GM19099 (cell line): ENCODE data around the gene PEX11A.

ENCODE experiments used
- POLR2A ChIP-seq: IDR thresholded peaks from 3 replicates; pipeline ENCODE4 v1.6.1; 2011; ENCODE audit warnings: low read depth; ENCODE audit not compliant: insufficient read length; ENCODE audit errors: extremely low read depth

PEX11A gene

GRCh38 chr15:89690276-89691218 lies at the start of gene PEX11A, which contains the start of gene WDR93:
TSS of gene PEX11A (minus strand) at chr15:89690754. CDS start at chr15:89690632, 122 bp downstream.
TSS of gene WDR93 (plus strand) at chr15:89690811. CDS start at chr15:89701747, 10,936 bp downstream.
- no peak for TF ChIP-seq POLR2A

- no peak for TF ChIP-seq POLR2A
Measured at GRCh38 chr15:89740137-89740536, 49.6 kb upstream of the PEX11A start.

GRCh38 chr15:89735773-89736172 lies 45.2 kb upstream of the PEX11A start:
- TF ChIP-seq POLR2A = no peak

GRCh38 chr15:89732451-89733172 lies 42.1 kb upstream of the PEX11A start:
- no peak for TF ChIP-seq POLR2A

- no peak for TF ChIP-seq POLR2A
Measured at GRCh38 chr15:89731275-89731674, 40.7 kb upstream of the PEX11A start.

- no peak for TF ChIP-seq POLR2A
Measured at GRCh38 chr15:89728254-89728653, 37.7 kb upstream of the PEX11A start.

- no peak for TF ChIP-seq POLR2A
Measured at GRCh38 chr15:89725064-89725463, 34.5 kb upstream of the PEX11A start.

- no peak for TF ChIP-seq POLR2A
Measured at GRCh38 chr15:89724621-89725020, 34.1 kb upstream of the PEX11A start.

- no peak for TF ChIP-seq POLR2A
Measured at GRCh38 chr15:89723031-89723430, 32.5 kb upstream of the PEX11A start.

- TF ChIP-seq POLR2A = no peak
Measured at GRCh38 chr15:89714775-89715174, 24.2 kb upstream of the PEX11A start.

- TF ChIP-seq POLR2A = no peak
Measured at GRCh38 chr15:89707577-89707976, 17.0 kb upstream of the PEX11A start.

- TF ChIP-seq POLR2A = no peak
Measured at GRCh38 chr15:89704411-89704810, 13.9 kb upstream of the PEX11A start.

GRCh38 chr15:89695198-89695597 lies 4.6 kb upstream of the PEX11A start:
- TF ChIP-seq POLR2A = no peak

GRCh38 chr15:89693696-89694095 lies 3.1 kb upstream of the PEX11A start:
- TF ChIP-seq POLR2A = no peak

GRCh38 chr15:89693091-89693490 lies 2.5 kb upstream of the PEX11A start:
- TF ChIP-seq POLR2A = no peak

- no peak for TF ChIP-seq POLR2A
Measured at GRCh38 chr15:89686522-89686921, 4.0 kb downstream of the PEX11A start.
